GM18951 (cell line): ENCODE measurements around the gene TARS2.

Experiments used
- POLR2A ChIP-seq: IDR thresholded peaks from 4 replicates; pipeline ENCODE4 v1.6.1; 2011; ENCODE audit warnings: mild to moderate bottlenecking; ENCODE audit not compliant: insufficient read length, insufficient read depth; ENCODE audit errors: extremely low read depth
- in situ Hi-C: fragments of 300-500 bp; cut with MboI; formaldehyde crosslinking; loops from one replicate; pipeline ENCODE4 v1.12.0; 2022; ENCODE audit warnings: low sequenced_read_pairs, mixed read lengths, inconsistent platforms; ENCODE audit not compliant: unreplicated experiment

TARS2 gene, protein sequence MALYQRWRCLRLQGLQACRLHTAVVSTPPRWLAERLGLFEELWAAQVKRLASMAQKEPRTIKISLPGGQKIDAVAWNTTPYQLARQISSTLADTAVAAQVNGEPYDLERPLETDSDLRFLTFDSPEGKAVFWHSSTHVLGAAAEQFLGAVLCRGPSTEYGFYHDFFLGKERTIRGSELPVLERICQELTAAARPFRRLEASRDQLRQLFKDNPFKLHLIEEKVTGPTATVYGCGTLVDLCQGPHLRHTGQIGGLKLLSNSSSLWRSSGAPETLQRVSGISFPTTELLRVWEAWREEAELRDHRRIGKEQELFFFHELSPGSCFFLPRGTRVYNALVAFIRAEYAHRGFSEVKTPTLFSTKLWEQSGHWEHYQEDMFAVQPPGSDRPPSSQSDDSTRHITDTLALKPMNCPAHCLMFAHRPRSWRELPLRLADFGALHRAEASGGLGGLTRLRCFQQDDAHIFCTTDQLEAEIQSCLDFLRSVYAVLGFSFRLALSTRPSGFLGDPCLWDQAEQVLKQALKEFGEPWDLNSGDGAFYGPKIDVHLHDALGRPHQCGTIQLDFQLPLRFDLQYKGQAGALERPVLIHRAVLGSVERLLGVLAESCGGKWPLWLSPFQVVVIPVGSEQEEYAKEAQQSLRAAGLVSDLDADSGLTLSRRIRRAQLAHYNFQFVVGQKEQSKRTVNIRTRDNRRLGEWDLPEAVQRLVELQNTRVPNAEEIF

DNA sequence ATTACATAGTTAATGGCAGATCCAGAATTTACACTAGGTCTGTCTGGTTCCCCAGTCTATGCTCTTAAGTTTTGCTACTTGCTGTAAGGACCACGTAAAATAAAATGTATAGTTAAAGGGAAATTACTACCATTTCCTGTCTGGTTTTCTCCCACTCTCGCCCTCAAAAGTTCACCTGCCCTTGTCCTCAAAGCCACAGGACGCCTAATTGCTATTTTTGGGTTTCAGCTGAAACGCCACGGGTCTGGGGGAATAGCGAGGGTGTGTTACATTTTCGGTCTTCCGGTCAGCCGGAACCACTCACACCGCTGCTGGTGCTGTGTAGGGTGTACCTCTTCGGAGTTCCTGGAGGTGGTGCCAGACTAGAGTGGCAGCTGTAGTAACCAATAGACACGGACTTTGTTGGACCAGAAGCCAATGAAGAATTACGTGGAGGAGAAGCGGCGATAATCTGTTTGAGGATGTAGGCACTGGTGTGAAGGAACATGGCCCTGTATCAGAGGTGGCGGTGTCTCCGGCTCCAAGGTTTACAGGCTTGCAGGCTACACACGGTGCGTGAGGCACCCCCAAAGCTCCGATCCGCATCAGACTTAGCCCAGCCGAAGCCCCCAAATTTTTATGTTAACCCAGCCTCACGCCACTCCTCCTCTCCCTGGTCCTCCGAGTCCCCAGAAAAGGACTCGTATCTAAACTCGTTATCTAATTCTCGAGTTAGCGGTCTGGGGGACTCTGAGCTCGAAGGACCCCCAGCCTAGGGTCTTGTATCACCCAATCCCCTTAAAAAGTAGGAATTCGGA, at the start of gene TARS2:
TARS2 (plus strand) TSS at position 454 of the 797 bp plus-strand sequence; CDS start at position 486, 32 bp downstream.
- TF ChIP-seq POLR2A: peak; percentile 91
- in situ Hi-C loops: no loop called here

DNA sequence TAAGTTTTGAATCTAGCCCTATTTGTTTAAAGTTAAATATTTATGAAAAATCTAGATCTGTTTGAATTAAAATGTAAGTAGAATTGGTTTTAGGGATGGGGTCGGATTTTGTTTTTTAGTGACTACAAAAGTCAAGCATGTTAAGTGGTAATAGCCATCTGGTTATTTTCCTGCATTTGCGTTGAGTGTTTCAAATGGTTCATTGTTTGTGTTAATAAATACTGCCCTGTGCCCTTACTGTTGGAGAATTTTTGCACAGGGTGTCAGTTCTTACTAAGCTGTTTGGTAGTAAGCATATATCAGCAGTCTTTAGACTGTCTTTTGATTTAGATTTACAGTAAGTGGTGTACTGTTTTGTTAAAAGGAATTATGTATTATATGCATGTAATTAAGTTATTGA, 46.1 kb upstream of the TARS2 start:
- in situ Hi-C loops: no loop called here
- TF ChIP-seq POLR2A: no peak

DNA sequence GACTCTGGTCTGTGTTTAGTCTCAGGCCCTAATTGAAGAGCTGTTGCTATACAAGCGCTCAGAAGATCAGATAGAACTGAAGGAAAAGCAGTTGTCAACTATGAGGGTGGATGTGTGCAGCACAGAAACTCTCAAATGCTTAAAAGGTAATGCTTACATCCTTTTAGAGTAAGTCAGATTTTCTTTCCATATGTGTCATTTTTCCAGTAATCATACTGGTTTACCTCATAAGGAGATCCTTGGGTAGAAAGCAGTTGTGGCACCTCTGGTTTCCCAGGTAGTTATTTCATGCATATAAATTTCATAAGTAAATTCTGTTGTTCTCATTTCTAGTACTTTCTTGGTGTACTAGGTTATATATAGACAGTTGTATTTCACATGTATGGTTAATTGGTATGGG, 43.0 kb upstream of the TARS2 start:
- no peak for TF ChIP-seq POLR2A
- in situ Hi-C loops: no loop called here

DNA sequence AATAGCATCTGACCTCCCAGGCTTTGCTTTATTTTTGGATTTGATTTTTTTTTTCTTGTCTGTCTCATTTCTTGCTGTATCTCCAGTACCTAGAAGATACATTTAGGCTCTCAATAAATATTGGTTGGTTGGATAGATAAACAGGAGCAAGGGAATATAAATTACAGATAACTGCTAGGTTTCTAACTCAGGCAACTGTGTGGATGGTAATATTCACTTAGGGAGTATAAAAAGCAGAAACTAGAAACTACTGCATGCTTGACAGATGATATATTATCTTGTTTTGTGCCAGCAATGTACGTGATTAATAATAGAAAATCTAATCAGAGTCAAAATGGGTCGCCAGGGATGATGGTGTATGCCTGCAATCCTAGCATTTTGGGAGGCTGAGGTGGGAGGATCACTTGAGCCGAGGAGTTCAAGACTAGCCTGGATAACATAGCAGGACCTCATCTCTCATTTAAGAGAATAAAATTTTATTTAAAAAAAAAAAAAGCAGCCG, 31.0 kb upstream of the TARS2 start:
- in situ Hi-C loops: no loop called here
- no peak for TF ChIP-seq POLR2A

DNA sequence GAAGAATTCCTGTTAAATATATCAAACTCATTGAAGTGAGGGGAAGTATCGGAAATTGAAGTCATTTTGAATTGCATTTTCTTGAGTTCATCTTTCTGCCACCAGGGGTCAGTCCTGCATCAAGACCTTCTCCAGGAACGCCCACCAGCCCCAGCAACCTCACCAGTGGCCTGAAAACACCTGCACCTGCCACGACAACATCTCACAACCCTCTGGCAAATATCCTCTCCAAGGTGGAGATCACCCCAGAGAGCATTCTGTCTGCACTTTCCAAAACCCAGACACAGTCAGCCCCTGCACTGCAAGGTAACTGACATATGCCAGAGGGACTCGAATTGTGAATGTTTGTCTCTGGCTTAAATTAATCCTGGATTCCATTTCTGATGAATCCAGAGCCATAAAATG, 22.8 kb upstream of the TARS2 start:
- TF ChIP-seq POLR2A: no peak
- in situ Hi-C loops: no loop called here

DNA sequence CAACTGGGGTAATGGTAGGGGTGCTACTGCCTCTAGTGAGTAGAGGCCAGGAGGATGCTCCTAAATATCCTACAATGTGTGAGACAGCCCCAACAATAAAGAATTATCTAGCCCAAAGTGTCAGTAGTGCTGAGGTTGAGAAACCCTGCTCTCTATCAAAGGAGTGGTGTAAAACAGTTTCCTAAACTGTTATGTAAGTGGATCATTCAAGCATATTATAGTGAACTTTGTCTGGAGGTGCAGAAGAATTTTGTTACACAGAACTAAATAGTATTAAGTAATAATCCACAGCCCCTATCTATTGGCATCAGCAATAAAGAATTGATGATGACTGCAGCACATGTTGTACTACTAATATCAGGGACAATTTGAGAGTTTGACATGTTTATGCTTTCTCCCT, 20.3 kb upstream of the TARS2 start:
- in situ Hi-C loops: no loop called here
- TF ChIP-seq POLR2A: no peak

DNA sequence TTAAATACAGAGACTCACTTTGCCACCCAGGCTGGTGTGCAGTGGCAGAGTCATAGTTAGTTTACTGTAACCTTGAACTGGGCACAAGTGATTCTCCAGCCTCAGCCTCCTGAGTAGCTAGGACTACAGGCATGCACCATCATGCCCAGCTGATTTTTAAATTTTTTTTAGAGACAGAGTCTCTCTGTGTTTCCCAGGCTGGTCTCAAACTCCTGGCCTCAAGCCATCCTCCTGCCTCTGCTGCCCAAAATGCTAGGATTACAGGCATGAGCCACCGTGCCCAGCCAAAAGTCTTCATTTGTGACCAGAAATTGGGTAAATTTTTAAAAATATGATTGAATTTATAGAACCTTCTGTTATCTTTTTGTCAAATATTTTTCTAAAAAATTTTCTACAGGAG, 17.9 kb upstream of the TARS2 start:
- TF ChIP-seq POLR2A: no peak
- in situ Hi-C loops: no loop called here

DNA sequence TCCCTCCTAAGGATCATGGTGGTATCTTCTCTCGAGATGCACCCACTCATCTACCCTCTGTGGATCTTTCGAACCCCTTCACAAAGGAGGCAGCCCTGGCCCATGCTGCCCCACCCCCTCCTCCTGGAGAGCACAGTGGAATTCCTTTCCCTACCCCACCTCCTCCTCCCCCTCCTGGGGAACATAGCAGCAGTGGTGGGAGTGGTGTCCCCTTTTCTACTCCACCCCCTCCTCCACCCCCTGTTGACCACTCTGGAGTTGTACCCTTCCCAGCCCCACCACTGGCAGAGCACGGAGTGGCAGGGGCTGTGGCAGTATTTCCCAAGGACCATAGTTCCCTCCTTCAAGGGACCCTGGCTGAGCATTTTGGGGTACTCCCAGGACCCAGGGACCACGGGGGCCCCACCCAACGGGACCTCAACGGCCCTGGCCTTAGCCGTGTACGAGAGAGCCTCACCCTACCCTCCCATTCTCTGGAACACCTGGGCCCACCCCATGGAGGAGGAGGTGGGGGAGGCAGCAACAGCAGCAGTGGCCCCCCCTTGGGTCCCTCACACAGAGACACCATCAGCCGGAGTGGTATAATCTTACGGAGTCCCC, 14.5 kb upstream of the TARS2 start:
- in situ Hi-C loops: no loop called here
- no peak for TF ChIP-seq POLR2A

DNA sequence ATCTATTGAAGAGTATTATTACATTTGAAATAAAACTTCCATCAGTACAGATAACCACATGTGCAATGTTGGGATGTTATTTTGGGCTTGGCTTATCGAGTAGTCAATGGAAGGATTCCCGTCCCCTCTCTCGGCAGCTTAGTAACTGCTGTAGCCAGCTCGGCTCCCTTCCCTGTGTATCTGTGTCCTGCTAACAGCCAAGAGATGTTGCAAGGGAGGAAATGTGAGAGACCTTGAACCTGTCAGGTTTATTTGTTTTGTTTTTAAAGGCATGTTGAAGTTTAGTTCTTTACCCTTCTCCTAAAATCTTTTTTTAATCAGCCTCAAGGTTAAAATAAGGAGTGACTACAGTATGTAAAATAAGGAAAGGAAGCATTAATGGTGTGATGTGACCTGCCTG, 13.6 kb upstream of the TARS2 start:
- TF ChIP-seq POLR2A: no peak
- in situ Hi-C loops: no loop called here

DNA sequence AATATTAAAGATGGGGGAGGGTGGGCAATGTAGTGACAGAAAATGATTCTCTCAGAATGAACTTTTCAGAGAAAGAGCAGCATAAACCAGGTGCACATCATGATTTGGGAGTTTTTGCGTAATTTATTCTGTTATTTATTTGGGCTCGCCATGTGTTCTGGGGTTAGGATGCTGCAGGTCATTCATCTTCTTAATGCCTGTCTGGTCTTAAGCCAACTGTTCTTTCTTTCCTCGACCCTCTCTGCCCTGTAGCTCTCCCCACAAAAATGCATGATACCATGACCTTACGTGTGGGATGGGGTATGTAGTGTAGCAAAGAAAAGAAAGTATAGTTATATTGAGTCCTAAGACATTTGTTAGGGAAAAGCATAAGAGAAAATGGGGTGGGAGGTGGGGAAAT, 12.3 kb upstream of the TARS2 start:
- no peak for TF ChIP-seq POLR2A
- in situ Hi-C loops: no loop called here

DNA sequence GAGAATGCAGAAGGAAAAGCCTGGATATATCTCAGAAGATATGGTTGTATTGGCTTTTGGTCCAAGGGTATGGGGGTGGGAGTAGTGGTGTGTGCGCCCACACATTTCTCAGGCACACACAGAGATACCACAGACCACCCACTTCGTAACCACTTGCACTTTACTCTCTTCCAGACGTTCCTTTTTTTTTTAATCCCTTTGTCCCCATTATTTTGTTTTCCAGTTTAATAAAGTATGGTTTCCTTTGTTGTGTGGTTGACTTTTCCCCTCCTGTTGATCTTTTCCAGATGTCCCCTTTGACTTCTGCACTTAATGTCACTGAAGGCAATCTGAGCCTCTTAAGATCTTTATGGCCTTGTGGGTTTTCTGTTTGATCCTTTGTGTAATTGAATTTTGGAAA, 10.5 kb upstream of the TARS2 start:
- in situ Hi-C loops: no loop called here

DNA sequence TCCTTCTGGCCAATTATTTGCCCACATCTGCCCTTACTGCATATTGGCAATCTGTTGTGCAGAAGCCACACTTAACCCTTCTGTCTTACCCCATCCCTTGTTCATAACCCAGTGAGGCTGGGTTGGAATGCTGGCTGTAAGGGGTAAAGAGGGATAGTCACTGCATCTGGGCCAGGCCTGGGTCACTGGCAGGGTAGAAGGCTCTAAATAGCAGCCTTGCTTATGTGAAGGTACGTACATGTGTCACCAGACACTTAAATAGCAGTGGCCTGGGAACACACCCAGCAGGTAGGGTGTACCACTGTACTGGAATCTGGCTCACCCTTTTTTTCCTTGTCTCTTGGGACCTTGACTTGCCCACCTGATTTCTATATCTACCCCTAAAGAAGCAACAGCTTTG, 9.9 kb upstream of the TARS2 start:
- in situ Hi-C loops: no loop called here
- TF ChIP-seq POLR2A: no peak

More for the DNA sequence above, 10.5 kb upstream of the TARS2 start:
- TF ChIP-seq POLR2A: no peak

DNA sequence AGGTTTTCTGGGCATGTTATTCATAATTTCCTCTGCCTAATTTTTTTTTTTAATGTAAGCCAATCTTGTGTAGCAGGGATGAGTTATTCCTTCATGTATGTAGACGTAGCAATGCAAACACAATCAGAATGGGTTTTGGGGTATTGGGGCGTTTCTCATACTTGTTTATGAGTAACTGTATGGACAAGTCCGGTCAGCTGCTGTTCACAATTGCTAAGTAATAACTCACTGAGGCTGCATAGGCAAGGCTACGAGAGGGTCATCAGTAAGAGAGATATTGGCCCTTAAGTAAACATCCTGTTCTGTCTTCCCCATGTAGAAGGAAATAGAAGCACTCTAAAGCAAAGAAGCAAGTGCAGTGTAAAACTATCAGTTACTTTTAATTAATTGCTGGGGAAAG, 9.5 kb upstream of the TARS2 start:
- in situ Hi-C loops: no loop called here
- no peak for TF ChIP-seq POLR2A
